Fibroblast of lung (primary cell): ENCODE measurements around the gene TAB2.

Experiments
- CTCF ChIP-seq, 2 donors: IDR thresholded peaks in 1 of 2; conservative IDR thresholded peaks in 1 of 2; 1 replicate in 1 of 2; 2 replicates in 1 of 2; pipeline ENCODE4 v1.5.1; 2011 to 2012; ENCODE audit warnings: low read length in 2 of 2, control low read depth in 1 of 2, inconsistent platforms in 1 of 2, low read depth in 1 of 2, mild to moderate bottlenecking in 1 of 2
- EZH2 ChIP-seq: IDR thresholded peaks from 2 replicates; pipeline ENCODE4 v1.5.1; 2012; ENCODE audit warnings: low read length, control low read depth, mild to moderate bottlenecking; ENCODE audit errors: missing control alignments

GRCh38 chr6:149271348-149272340, 45.9 kb upstream of the TAB2 start:
- TF ChIP-seq CTCF (conservative IDR thresholded peaks at IDR 0.05 in 1 of 2, IDR thresholded peaks at IDR 0.05 in 1 of 2; ENCODE audit: low read depth in 1 of 2, low read length in 2 of 2) (no peak), EZH2 (no peak)
